Right forelimb (tissue), 1 donor: ENCODE measurements around the gene TTLL11.
"Not testable (repeated sequence)": the region's sequence is repeated elsewhere in the genome, so short reads cannot be mapped to it uniquely, and the experiment has no call there.

Source experiments
- DNase-seq: peaks from one replicate; pipeline ENCODE4 v3.0.0-alpha.2; 2018

TTLL11 gene

DNA sequence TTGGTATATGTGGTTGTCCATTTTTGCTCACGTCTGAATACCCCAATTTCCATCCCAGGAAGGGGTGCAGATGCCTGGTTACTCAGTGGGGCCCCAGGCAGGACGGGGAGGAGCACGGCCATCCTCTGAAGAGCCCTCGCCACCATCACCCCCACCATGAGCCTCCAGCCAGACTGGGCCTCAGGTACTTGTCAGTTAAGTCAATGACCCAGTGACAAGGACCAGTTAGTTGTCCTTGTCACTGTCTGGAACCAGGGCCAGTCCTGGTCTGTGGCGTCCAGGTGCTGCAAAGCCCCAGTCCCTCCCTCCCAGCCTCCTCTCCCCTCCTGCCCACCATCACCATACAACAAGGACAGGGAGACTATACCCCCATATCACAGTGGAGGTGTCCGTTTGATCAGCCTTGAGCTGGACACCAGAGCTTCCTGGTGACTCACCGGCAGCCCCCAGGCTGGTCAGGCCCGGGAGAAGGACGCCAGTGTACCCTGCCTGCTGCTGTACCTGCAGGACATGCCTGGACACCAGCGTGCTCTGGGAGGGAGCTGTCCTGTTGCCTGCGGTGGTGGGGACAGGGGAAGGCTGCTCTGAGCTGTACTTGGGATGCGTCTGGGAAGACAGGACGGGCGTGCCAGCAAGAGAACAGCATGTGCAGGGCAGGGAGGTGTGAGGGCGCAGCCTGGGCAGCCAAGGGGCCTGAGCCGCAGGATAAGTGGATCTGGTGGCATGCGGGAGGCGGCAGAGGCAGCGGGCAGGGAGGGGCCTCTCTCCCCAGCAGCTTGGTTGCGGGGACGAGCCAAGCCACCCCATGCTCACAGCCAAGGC is 32.6 kb upstream of the TTLL11 start:
- DNase-seq = no peak

DNA sequence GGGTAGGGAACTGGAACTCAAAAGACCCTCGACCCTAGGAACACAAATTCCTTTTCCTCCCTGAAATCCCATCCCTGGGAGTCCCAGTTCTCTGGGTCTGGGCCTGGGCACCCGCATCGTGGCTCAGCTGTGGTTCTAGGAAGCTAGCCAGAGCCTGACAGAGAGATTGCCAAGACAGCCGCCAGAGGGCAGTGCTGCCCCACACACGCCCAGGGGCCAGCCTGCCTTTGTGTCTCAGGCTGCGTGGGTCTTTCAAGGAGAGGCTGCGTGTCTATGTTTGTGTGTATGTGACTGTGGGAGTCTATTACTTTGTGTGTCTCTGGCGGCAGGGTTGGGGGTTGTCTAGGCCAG is 32.0 kb upstream of the TTLL11 start:
- DNase-seq = peak; percentile 91

DNA sequence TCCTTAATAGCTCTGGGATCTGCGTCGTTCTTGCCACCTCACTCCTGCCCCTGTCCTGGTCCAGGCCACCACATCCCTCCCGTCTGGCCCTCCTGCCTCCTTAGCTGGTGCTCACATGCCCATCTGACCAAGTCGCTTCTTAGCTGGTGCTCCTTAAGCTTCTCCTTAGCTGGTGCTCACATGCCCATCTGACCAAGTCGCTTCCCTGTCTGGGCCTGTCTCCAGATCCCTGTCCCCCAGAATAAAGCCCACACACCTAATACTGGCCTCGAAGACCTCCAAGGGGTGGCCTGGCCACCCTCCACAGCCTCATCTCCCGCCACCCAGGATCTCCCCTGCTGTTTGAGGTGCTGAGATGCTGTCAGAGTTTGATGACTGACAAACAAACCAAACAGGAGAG is 31.4 kb upstream of the TTLL11 start:
- no peak for DNase-seq

DNA sequence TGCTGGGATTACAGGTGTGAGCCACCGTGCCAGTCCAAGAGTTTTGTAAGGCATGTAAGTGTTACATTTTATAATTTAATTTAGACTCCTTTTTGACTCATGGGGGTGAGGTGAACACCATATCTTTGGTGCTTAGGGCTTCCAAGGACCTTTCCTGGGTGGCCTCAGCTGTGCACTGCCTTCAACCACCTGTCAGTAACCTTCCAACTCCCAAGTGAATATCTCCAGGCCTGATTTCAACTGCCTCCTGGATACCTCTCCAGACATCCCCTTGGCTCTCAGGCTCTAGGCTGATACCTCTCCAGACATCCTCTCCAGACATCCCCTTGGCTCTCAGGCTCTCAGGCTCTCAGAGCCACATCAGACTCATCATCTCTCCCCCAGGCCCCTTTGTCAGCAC is 30.9 kb upstream of the TTLL11 start:
- DNase-seq = no peak

DNA sequence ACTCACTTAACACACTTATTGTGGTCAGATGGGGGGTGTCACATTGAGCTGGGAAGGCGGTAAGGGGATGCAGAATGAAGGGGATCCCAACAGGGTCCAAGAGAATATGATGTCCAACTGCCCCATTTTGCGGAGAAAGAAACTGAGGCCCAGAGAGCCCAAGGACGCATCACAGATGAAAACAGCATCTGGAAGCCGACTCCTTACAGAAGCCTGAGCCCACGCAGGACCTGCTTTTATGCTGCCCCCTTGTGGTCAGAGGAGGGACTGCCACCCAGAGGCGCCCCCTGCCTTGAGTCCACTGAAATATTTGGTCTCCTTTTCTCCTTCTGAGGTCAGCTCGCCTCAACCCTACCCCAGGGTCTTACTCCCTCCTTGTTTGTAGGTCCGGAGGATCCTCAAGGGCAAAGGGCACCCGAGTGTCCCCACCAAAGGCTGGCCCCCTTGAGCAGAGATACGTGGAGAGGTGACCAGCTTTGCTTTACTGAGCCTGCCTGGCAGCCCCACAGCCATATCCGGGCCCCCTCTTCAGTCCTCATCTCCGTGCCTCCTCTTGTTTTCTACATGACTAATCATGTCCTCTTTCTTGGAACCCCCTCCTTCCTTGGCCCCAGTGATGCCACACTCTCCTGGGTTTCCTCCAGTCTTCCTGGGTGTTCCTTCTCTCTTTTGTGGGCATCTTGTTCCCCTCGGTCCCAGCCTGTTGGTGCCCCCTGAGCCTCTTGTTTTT is 30.0 kb upstream of the TTLL11 start:
- peak; percentile 87 for DNase-seq

DNA sequence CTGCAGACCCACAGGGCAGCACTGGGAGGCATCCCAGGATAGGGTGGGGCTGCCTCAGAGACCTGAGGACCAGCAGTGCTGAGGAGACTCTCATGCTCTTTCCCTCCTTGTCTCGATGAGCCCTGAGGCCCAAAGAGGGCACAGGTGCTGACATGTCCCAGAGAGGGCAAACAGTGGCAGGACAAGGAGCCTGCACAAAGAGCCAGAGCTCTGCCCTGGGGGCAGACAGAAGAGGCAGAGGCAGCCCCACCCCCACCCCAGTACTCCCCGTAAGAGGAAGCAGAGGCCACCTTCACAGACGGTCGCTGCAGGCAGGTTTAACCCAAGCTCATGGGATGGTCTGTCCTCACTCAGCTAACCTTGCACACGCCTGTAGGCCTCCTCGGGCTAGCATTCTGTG is 29.4 kb upstream of the TTLL11 start:
- no peak for DNase-seq

DNA sequence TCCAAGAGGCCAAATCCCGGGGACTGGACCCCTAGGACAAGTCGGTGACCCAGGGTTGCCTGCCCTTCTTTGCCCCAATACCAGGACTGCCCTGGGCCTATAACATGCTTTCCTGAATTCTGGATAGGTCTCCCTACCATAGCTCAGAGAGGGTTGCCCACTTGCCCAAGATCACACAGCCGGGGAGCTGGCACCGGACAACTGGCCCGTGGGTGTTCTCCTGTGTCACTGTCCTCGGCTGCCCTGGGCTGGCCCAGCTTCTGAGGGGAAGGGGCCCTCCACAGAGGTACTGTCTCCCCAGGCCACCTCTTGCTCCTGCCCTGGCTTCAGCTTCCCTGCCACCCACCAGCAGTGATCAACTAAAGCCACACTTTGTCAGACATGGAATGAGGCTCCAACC is 28.8 kb upstream of the TTLL11 start:
- DNase-seq = no peak

DNA sequence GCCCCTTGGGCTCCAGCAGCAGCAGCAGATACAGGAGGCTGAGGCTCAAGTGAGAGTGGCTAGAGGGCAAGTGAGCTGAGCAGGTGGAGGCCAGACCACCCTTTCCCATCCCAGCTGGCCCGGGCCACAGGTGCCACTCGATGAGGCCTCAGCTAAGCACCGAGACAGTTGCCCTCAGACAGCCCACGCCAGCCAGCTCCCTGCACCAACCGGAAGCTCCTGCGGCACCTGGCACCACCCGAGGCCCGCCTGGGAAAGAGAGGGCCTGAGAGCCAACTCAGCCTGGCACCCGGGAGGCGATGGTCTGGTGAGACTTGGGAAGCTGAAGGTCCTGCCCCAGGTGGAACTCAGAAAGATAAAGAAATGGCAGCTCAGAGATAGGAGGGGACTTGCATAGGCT is 28.3 kb upstream of the TTLL11 start:
- no peak for DNase-seq

DNA sequence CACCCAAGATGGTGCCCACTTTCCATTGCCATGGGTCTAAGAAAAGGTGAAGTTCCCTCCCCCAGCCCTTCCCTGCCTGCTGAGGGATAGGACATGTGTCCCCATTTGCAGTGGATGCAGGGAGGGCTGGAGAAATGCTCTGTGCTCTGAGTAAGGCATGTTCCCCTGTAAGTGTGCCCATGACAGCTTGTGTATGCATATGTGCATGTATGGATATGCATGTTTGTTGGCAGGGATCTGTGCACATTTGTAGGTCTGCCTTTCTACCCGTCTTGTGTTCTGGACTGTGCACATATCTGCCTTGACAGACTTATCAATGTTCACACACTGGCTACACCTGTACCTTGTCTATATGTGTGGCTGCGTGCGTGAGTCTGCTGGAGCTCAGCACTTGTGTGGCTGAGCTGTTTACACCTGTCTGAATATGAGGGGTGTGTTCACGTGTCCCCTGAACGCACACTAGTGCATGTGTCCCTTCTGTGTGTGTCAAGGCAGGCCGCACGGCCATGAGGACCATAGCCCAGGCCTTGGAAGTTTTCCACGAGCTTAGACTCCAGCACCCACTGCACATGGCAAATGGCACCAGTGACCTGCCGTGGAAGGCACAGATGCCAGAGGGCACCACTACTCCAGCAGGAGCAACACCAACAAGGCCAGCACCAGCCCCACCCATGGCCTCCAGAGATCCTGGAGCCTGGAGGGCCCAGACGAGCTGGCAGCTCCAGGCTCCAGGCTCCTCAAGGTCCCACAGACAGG is 27.4 kb upstream of the TTLL11 start:
- no peak for DNase-seq

DNA sequence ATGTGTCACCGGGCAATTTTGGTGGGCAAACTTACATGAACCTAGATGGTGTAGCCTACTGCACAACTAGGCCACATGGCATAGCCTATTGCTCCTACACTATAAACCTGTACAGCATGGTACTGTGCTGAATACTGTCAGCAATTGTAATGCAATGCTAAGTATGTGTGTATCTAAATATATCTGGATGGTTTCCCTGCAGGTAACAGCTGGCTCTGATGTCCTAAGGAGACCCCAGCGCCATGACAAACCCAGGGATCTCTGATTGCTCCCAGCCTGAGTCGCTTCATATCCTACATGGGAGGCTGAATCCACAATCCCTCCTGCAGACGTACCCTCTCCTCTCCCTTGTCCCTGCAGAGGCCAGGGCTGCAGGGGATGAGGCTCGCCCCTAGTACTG is 26.6 kb upstream of the TTLL11 start:
- no peak for DNase-seq

DNA sequence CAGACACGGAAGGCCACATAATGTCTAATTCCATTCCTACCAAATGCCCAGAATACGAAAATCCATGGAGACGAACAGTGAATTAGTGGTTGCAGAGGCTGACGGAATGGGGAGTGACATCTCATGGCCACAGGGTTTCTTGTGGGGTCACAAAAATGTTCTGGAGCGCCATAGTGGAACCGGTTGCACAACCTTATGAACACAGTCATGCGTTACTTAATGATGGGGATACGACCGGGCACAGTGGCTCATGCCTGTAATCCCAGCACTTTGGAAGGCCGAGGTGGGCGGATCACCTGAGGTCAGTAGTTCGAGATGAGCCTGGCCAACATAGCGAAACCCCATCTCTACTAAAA is 26.0 kb upstream of the TTLL11 start:
- DNase-seq = no peak

DNA sequence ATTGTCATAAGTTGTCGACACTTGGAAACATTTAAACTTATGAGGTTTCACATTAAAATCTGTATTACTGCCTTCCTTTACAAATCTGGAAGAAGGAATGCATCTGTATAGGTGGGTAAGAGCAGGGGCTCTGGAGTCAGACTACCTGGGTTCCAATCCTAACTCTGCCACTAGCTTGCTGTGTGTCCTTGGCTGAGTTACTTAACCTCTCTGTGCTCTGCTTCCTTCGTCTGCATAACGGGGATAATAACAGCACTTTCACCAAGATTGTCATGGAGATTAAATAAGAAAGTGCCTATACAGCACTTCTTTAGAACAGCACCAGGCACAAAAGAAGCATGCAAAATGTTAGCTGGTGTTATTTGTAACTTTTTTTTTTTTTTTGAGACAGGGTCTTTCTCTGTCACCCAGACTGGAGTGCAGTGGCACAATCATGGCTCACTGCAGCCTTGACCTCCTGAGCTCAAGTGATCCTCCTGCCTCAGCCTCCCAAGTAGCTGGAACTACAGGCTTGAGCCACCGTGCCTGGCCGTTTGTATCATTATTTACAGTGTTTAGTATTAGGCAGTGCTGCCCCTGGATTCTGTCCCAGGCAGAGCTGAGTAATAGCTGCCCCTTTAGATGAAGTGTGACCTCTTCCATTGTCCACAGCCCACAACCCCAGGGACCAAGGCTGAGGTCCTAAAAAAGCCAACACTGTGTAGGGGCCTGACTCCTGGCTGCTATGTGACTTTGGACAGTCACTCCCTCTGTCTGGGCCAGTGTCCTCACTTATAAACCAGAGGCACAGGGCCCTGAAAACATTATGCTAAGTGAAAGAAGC is 25.4 kb upstream of the TTLL11 start:
- no peak for DNase-seq

DNA sequence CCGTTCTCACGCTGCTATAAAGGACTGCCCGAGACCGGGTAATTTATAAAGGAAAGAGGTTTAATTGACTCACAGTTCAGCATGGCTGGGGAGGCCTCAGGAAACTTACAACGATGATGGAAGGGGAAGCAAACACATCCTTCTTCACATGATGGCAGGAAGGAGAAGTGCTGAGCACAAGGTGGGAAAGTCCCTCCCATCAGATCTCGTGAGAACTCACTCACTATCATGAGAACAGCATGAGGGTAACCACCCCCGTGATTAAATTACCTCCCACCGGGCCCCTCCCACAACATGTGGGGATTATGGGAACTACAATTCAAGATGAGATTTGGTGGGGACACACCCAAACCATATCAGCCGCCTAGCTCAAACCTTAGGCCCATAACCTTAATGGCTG is 24.1 kb upstream of the TTLL11 start:
- not testable (repeated sequence) for DNase-seq

DNA sequence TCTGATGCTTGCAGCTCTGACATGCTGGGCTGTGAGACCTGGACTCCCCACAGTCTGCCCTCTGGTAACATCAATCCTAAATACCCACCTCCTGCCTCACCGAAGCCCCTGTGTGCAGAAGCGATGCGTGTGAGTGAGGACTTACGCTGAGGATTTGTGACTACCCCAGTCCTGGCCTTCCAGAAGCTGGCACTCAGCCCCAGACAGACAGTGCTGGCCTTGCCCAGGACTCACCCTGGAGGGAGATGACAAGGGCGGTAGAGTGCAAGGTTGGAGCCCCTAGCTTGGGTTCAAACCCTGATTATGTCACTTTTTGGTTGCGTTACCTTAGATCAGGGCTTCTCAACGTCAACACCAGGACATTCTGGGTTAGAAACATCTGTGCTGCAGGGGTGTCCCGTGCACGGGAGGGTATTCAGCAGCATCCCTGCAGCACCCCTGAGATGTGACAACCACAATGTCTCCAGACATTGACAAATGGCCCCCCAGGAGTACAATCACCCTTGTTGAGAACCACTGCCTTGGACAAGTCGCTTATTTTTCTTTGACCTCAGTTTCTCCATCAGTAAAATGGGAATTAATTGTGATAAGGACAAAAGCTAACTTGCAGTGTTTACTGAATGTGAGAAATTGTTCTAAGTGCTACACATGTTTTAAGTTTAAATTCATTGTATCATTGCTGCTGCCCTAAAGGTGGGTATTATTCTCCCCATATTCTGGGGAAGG is 23.5 kb upstream of the TTLL11 start:
- DNase-seq = no peak

DNA sequence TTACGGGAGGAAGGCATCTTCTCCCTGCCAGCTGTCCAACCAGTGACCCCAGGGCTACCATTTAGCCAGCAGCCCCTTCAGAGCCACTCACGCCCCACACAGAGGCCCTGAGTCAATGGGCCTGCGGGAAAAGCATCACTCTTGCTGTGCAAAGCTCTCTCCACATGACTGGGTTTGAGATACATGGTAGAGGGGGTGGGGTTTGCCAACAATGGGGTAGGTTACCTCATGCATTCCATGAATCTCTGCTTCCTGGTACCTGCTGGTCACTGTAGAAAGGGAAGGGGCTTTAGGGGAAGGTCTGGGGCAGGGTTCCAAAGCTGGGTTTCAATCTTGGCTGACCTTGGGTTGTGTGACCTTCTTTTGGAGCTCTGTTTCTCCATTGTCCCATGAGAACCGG is 22.9 kb upstream of the TTLL11 start:
- no peak for DNase-seq

DNA sequence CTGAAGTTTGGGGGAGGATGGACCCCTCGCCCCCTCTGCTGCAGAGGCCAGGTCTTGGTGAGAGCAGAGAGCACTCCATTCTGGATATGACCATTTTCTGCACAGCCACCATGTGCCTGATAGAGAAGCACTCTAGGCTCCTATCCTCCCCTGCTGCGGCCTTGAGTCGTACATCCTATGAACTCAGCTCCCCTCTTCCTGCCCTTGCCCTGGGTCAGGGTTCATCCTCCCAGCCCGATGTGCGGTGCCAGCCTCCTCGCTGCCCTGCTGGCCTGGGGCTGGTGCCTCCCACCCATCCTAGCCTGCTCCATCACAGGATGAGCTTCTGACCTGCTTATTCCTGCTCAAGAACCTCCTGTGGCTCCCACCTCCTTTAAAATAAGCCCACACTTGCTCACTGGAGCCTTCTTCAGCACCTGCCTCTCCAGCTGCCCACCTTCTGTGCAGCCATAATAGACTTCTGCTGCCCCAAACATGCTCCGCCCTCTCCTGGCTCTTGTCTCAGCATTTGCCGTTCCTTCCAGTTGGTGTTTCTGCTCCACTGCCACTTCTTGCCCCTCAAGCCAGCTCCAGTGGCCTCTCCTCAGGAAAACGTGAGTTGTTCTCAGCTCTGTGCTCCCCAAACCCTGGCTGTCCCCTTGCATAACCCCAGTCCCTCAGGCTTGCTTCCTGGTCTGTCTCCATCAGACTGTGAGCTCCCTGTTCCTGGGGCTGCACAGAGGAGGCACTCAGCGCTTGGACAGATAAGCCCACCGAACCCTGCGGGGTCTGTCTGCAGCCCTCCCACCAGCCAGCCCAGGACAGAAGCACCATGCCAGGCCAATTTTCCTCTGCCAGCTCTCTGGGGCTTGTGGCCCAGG is 22.3 kb upstream of the TTLL11 start:
- no peak for DNase-seq

DNA sequence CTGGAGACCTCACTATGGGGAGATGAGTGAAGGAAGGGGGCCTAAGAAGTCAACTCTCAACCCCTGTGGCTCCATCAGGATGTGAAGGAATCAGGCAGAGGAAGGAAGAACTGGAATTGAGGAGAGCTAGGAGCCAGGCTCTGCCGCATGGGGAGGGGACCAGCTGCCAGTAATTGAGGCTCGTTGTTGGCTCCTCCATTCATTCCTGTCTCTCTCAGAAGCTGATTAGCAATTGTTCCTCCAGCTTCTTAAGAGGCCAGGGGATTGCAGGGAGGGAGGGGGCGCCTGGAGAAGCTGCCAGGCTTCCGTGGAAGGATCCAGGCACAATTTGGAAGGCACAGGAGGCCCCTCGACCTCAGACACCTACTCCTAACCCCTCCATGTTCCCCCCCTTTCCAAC is 20.5 kb upstream of the TTLL11 start:
- no peak for DNase-seq

DNA sequence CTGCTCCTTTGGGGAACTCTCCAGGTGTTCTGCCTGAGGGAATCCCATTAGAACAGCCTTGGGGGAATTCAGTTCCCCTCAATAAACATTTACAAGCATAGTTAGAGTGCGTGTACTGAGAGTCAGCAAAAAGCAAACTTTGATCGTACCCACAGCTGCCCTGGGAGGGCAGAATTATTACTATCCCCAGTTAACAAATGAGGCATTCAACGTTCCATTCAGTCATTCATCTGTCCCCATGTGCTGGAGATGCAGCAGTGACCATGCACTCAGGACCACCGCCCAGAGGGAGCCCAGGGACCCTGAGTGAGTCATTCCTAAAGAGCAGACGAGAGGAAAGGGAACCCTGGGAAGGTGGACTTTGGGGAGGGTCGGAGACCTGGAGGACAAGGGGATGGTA is 19.1 kb upstream of the TTLL11 start:
- no peak for DNase-seq

DNA sequence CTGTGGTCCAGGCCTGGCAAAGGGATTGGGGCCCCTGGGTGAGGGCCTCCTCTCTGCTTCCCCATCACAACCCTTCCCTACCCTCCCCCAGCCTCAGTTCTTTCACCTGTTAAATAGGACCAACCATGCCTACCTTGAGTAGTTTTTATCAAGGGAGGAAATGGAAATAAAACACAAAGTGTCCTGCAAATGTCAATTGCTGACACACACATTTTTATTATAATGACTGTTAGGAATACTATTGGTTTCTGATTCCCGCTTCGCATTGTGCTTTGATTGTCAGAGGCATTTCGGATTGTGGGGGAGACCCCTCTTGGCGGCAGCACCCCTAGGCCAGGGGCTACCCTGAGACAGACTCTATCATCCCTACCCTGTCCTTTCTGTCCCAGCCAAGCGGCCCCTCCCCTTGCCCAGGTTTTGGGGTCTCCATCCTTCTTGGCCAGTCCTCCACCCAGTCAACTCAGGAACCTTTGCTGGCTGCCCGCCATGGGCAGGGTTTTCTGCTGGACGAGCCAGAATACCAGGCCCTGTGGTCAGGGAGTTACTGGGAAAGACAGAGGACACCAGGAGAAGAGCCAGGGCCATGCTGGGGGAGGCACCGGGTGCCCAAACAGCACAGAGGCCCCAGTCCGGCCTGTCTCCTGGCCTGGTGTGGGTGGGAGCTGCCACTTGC is 18.4 kb upstream of the TTLL11 start:
- no peak for DNase-seq

DNA sequence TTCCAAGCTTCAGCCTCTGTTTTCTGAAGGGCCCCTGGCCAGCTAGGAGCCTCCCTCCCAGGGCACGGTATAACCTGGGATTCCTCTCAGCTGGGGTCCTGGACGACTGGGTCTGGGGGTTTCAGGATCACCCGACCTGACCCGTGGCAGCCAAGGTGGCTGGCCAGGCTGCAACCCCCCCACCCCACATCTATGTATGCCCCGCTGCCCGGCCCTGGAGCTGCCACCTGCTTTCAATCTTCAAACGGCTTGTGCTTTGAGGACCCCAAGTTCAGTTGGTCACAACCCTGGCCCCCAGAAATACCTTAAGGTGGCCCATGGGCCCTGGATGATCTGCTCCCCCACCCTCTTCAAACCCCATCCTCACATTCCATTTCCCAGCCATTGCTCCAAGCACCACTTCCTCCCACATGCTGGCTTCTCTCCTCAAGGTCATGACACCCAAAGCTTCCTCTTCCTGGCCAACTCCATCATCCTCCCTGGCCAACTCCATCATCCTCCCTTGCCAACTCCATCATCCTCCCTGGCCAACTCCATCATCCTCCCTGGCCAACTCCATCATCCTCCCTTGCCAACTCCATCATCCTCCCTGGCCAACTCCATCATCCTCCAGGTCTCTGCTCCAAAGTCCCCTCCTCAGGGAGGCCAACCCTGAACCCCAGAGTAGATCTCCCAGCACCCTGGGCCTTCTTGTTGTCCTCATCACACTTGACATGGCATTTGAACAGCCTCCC is 17.2 kb upstream of the TTLL11 start:
- peak; percentile 30 for DNase-seq
